H1 (cell line): ENCODE data around the gene CASZ1. TPM values are rescaled to one million over a fixed set of nuclear protein-coding genes. Genes with fewer than 3 reads are reported as not detected.

Experiments
- CTCF ChIA-PET: fragments of 300-600 bp; sonication (Branson Sonifier 250); formaldehyde crosslinking; loops from one replicate; lab custom pipeline; 2021; ENCODE audit not compliant: partially characterized antibody; lab: Charles Lee
- POLR2A ChIA-PET: fragments of 300-600 bp; sonication (Branson Sonifier 250); formaldehyde crosslinking; loops from one replicate; lab custom pipeline; 2021; ENCODE audit warnings: inconsistent platforms; ENCODE audit not compliant: partially characterized antibody; lab: Charles Lee
- DNase-seq, 2 experiments: peaks; one replicate each; pipeline versions ENCODE4 v3.0.0 to v3.0.0-alpha.2; 2010 to 2022; ENCODE audit warnings: low spot score in 2 of 2, low read depth in 1 of 2, mixed read lengths in 1 of 2
- FAIRE-seq: peaks from 2 replicates; lab custom pipeline; 2011; peaks lifted over from hg19 to GRCh38; lab: Jason Lieb, UNC
- H2AFZ ChIP-seq: 2 replicates; pipeline ENCODE4 v1.8.1; 2012; ENCODE audit warnings: low read length, inconsistent platforms
- H2AK5ac ChIP-seq: 2 replicates; pipeline ENCODE4 v1.6.1; 2013; ENCODE audit warnings: low read depth, low read length
- H2BK120ac ChIP-seq: replicated peaks from 2 replicates; pipeline ENCODE3; 2013; ENCODE audit warnings: low read depth, low read length, inconsistent platforms
- H2BK12ac ChIP-seq: 2 replicates; pipeline ENCODE4 v1.6.1; 2013; ENCODE audit warnings: low read depth, low read length
- H2BK15ac ChIP-seq: 2 replicates; pipeline ENCODE4 v1.6.1; 2013; ENCODE audit warnings: low read length
- H2BK20ac ChIP-seq: 2 replicates; pipeline ENCODE4 v1.6.1; 2013; ENCODE audit warnings: low read length
- H2BK5ac ChIP-seq: 2 replicates; pipeline ENCODE4 v1.6.1; 2013; ENCODE audit warnings: low read depth, low read length
- H3K14ac ChIP-seq: 2 replicates; pipeline ENCODE4 v1.6.1; 2013; ENCODE audit warnings: inconsistent platforms; ENCODE audit not compliant: insufficient read length
- H3K18ac ChIP-seq: 2 replicates; pipeline ENCODE4 v1.6.1; 2013; ENCODE audit warnings: low read length; ENCODE audit errors: extremely low read depth
- H3K23ac ChIP-seq: 2 replicates; pipeline ENCODE4 v1.6.1; 2013; ENCODE audit warnings: inconsistent platforms; ENCODE audit not compliant: insufficient read length
- H3K23me2 ChIP-seq: 2 replicates; pipeline ENCODE4 v1.6.1; 2013; ENCODE audit warnings: low read depth, low read length
- H3K27ac ChIP-seq: 2 replicates; pipeline ENCODE4 v1.6.1; 2011; ENCODE audit warnings: low read depth, low read length, inconsistent platforms
- H3K27me3 ChIP-seq, 4 experiments: replicated peaks in 1 of 4; 1 replicate in 1 of 4; 2 replicates in 3 of 4; pipeline versions ENCODE4 v1.6.1 to v1.8.1; 2011 to 2013; ENCODE audit warnings: low read length in 3 of 4, mild to moderate bottlenecking in 3 of 4, inconsistent platforms in 2 of 4, mixed read lengths in 2 of 4, moderate library complexity in 1 of 4; ENCODE audit not compliant: control insufficient read depth in 3 of 4, insufficient read depth in 3 of 4; ENCODE audit errors: extremely low read depth in 1 of 4
- H3K36me3 ChIP-seq, 4 experiments: 2 replicates each; pipeline versions ENCODE4 v1.6.1 to v1.8.1; 2011 to 2013; ENCODE audit warnings: mild to moderate bottlenecking in 4 of 4, low read length in 3 of 4, moderate library complexity in 2 of 4, control low read depth in 1 of 4, inconsistent platforms in 1 of 4; ENCODE audit not compliant: insufficient read depth in 4 of 4, control insufficient read depth in 2 of 4
- H3K4ac ChIP-seq: replicated peaks from 2 replicates; pipeline ENCODE3; 2013; ENCODE audit warnings: low read length, low read depth, mixed read lengths, inconsistent platforms; ENCODE audit not compliant: insufficient read length
- H3K4me1 ChIP-seq, 4 experiments: replicated peaks in 1 of 4; 1 replicate in 1 of 4; 2 replicates in 3 of 4; pipeline versions ENCODE4 v1.6.1 to v1.8.1; 2011 to 2013; ENCODE audit warnings: low read length in 3 of 4, inconsistent platforms in 2 of 4, mixed read lengths in 1 of 4; ENCODE audit not compliant: insufficient read depth in 4 of 4, control insufficient read depth in 3 of 4
- H3K4me2 ChIP-seq, 2 experiments: 2 replicates each; pipeline versions ENCODE4 v1.6.1 to v1.8.1; 2011 to 2013; ENCODE audit warnings: low read depth in 2 of 2, low read length in 2 of 2, control low read depth in 1 of 2, inconsistent platforms in 1 of 2, mild to moderate bottlenecking in 1 of 2; ENCODE audit not compliant: insufficient read depth in 1 of 2
- H3K4me3 ChIP-seq, 4 experiments: fragments of 200-600, 300-600 bp in 1 of 4; sonication (generic), shearing (Covaris generic), sonication (Bioruptor Twin) in 1 of 4; 2 replicates each; pipeline versions ENCODE4 v1.5.1 to v1.8.1; 2011 to 2016; ENCODE audit warnings: low read length in 4 of 4, low read depth in 3 of 4, control low read depth in 2 of 4, inconsistent platforms in 2 of 4, mild to moderate bottlenecking in 2 of 4, mixed read lengths in 1 of 4, moderate library complexity in 1 of 4; ENCODE audit not compliant: insufficient read depth in 2 of 4; ENCODE audit errors: extremely low read depth in 1 of 4
- H3K56ac ChIP-seq: replicated peaks from 2 replicates; pipeline ENCODE3; 2013; ENCODE audit warnings: low read depth, mild to moderate bottlenecking, mixed read lengths, low read length, inconsistent platforms; ENCODE audit not compliant: insufficient read length
- H3K79me1 ChIP-seq: 2 replicates; pipeline ENCODE4 v1.6.1; 2013; ENCODE audit warnings: low read depth, low read length, control low read depth
- H3K79me2 ChIP-seq, 2 experiments: 2 replicates each; pipeline versions ENCODE4 v1.6.1 to v1.8.1; 2012 to 2013; ENCODE audit warnings: low read length in 2 of 2, mild to moderate bottlenecking in 2 of 2, inconsistent platforms in 1 of 2; ENCODE audit not compliant: insufficient read depth in 2 of 2, control insufficient read depth in 1 of 2
- H3K9ac ChIP-seq, 4 experiments: replicated peaks in 1 of 4; 1 replicate in 1 of 4; 2 replicates in 3 of 4; pipeline versions ENCODE4 v1.6.1 to v1.8.1; 2011 to 2013; ENCODE audit warnings: low read depth in 3 of 4, low read length in 3 of 4, control low read depth in 2 of 4, mild to moderate bottlenecking in 2 of 4, moderate library complexity in 2 of 4, inconsistent platforms in 1 of 4; ENCODE audit errors: extremely low read depth in 1 of 4
- H3K9me3 ChIP-seq, 2 experiments: 2 replicates each; pipeline versions ENCODE4 v1.6.1 to v1.8.1; 2012 to 2013; ENCODE audit warnings: mild to moderate bottlenecking in 2 of 2, moderate library complexity in 2 of 2, control low read depth in 1 of 2, inconsistent platforms in 1 of 2, low read depth in 1 of 2, low read length in 1 of 2, mixed read lengths in 1 of 2; ENCODE audit not compliant: insufficient read depth in 2 of 2
- H4K20me1 ChIP-seq, 2 experiments: replicated peaks in 1 of 2; 2 replicates each; pipeline versions ENCODE3 to v1.8.1; 2011 to 2013; ENCODE audit warnings: inconsistent platforms in 2 of 2, low read length in 2 of 2, mild to moderate bottlenecking in 1 of 2; ENCODE audit not compliant: insufficient read depth in 2 of 2, control insufficient read depth in 1 of 2
- H4K5ac ChIP-seq: 2 replicates; pipeline ENCODE4 v1.6.1; 2013; ENCODE audit warnings: low read length, low read depth, mixed read lengths, inconsistent platforms; ENCODE audit not compliant: insufficient read length
- H4K8ac ChIP-seq: 2 replicates; pipeline ENCODE4 v1.8.0; 2013; ENCODE audit warnings: mild to moderate bottlenecking, moderate library complexity, low read length, inconsistent platforms; ENCODE audit not compliant: insufficient read depth; ENCODE audit errors: extremely low read depth
- H4K91ac ChIP-seq: replicated peaks from 2 replicates; pipeline ENCODE3; 2013; ENCODE audit warnings: low read length, mixed read lengths, inconsistent platforms; ENCODE audit not compliant: insufficient read length
- BRCA1 ChIP-seq: IDR thresholded peaks from 2 replicates; pipeline ENCODE4 v1.6.1; 2012; ENCODE audit warnings: low read depth, low read length, improper control_type of control experiment
- FOSL1 ChIP-seq: IDR thresholded peaks from 2 replicates; pipeline ENCODE4 v1.6.1; 2011; ENCODE audit warnings: mild to moderate bottlenecking, low read depth, low read length, moderate library complexity; ENCODE audit not compliant: insufficient read depth
- WGBS, 2 experiments: shearing (Covaris generic) in 1 of 2; methylation state at CpG; one replicate each; pipeline versions ENCODE4 v1.1.6 to v1.1.7; 2013 to 2015; ENCODE audit warnings: low lambda C conversion rate in 2 of 2, mixed read lengths in 2 of 2, inconsistent platforms in 1 of 2, low coverage in 1 of 2, missing lambda C conversion rate in 1 of 2; ENCODE audit not compliant: insufficient replicate concordance in 2 of 2, insufficient coverage in 1 of 2, insufficient read length in 1 of 2; ENCODE audit errors: extremely low coverage in 1 of 2, missing lambda C conversion rate in 1 of 2; 5-methylcytosine and 5-hydroxymethylcytosine counted together
- polyA plus RNA-seq, 7 experiments: library from polyadenylated mRNA; depleted of rRNA in 3 of 7; stranded (reverse) in 5 of 7; unstranded in 2 of 7; fragments of >200 nt in 5 of 7; fragments of 200-250 nt in 2 of 7; gene quantifications; 1 replicate in 5 of 7; 2 replicates in 1 of 7; 4 replicates in 1 of 7; pipeline versions ENCODE4 v1.2.1 to v1.2.3, GENCODE V29; 2011 to 2013; ENCODE audit warnings: missing spikeins in 2 of 7, mixed read lengths in 2 of 7
- total RNA-seq: library from RNA; stranded (reverse); fragmentation: NEBNext Ultra II Directional; extraction: Animal tissue kit (Norgen Biotek cat#: 25700); gene quantifications from 2 replicates; pipeline ENCODE4 v1.2.1, GENCODE V29; 2021

Gene CASZ1
- total and polyA plus RNA-seq, 2 of the 8 experiments (the other 6 are each of a cell fraction or from before 2014, with no cell fraction given) = 4.4 to 7.7 TPM

GRCh38 chr1:10613340-10613739 is 183.1 kb downstream of the CASZ1 start:
- no peaks in the 10 kb centered on the region for H3K23me2 ChIP-seq
- no peak overlapping the region for H2BK5ac ChIP-seq
- no peaks in the 10 kb centered on the region for H3K9me3 ChIP-seq
- H2BK120ac ChIP-seq = no peak overlapping the region
- TF ChIP-seq BRCA1 (no peak), FOSL1 (no peak)
- H2BK15ac ChIP-seq = no peak overlapping the region
- FAIRE-seq (no peak), DNase-seq (no peak)
- H3K79me2 ChIP-seq = no peaks in the 10 kb centered on the region
- WGBS, 2 experiments = 96% methylated on average over 10 of the region's 10 CpGs; no CpG with 5 or more reads in 1 of the 2 experiments
- peaks cover 9% of the 10 kb centered on the region for H3K79me1 ChIP-seq
- no peaks in the 10 kb centered on the region for H4K20me1 ChIP-seq
- CTCF ChIA-PET = interaction anchor here (1.7 to 2.5 kb wide), 2 partner anchors 13 to 297 kb away, joined by 4 to 8 read pairs; no protein-coding TSS in a partner anchor
- no peak overlapping the region for H4K8ac ChIP-seq
- no peak overlapping the region for H3K4ac ChIP-seq
- H3K56ac ChIP-seq = no peak overlapping the region
- no peak overlapping the region for H3K4me2 ChIP-seq
- no peak overlapping the region for H4K91ac ChIP-seq
- H3K4me1 ChIP-seq = peaks cover 0 to 11% (median 3%) of the 10 kb centered on the region in 4 experiments; a peak in 3 of 7 replicates
- H3K4me3 ChIP-seq = no peak overlapping the region
- H2BK12ac ChIP-seq = no peak overlapping the region
- H3K23ac ChIP-seq = no peak overlapping the region
- no peak overlapping the region for H2AK5ac ChIP-seq
- H3K9ac ChIP-seq = no peak overlapping the region
- no peak overlapping the region for H2BK20ac ChIP-seq
- H3K18ac ChIP-seq = no peak overlapping the region
- POLR2A ChIA-PET = no interaction called here
- no peak overlapping the region for H3K27ac ChIP-seq
- no peak overlapping the region for H4K5ac ChIP-seq
- no peak overlapping the region for H3K14ac ChIP-seq
- H3K36me3 ChIP-seq = no peaks in the 10 kb centered on the region
- H2AFZ ChIP-seq = no peak overlapping the region
- H3K27me3 ChIP-seq = no peaks in the 10 kb centered on the region
